Measurements from ENCODE around the gene RNASE9. TPM values are rescaled to one million over a fixed set of nuclear protein-coding genes. Genes with fewer than 3 reads are reported as not detected.
"Not testable (repeated sequence)": the region's sequence is repeated elsewhere in the genome, so short reads cannot be mapped to it uniquely, and the experiment has no call there.

RNASE9 gene
- total RNA-seq, 1 experiment from 2014 or later: not detected

GRCh38 chr14:20578325-20578724 is 17.5 kb upstream of the RNASE9 start:
- DNase-seq (ENCODE audit: low read depth): no peak

DNA sequence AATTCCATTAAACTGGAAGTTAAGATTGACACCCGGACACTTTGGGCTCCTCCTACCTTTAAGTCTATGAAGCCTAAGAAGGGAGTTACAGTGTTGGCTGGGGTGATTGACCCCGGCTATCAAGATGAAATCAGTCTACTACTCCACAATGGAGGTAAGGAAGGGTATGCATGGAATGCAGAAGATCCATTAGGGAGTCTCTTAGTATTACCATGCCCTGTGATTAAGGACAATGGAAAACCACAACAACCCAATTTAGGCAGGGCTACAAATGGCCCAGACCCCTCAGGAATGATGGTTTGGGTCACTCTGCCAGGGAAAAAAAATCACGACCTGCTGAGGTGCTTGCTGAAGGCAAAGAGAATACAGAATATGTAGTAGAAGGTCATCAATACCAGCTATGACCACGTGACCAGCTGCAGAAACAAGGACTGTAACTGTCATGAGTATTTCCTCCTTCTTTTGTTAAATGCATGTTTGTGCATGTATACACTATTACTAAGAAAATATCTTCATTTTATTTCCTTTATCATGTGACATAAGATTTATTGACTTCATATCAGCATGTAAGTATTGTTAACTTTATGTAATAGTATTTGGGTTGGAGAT is 11.6 kb upstream of the RNASE9 start:
- not testable (repeated sequence) for DNase-seq (ENCODE audit: low read depth)

DNA sequence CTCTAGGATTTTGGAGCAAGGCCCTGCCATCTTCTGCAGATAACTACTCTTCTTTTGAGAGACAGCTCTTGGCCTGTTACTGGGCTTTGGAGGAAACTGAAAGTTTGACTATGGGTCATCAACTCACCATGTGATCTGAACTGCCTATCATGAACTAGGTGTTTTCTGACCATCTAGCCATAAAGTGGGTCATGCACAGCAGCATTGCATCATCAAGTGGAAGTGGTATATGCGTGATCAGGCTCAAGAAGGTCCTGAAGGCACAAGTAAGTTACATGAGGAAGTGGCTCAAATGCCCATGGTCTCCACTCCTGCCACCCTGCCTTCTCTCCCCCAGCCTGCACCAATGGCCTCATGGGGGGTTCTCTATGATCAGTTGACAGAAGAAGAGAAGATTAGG is 9.9 kb upstream of the RNASE9 start:
- DNase-seq (ENCODE audit: low read depth): not testable (repeated sequence)

GRCh38 chr14:20569865-20570264 is 9.0 kb upstream of the RNASE9 start:
- DNase-seq (ENCODE audit: low read depth): not testable (repeated sequence)

- DNase-seq (ENCODE audit: low read depth): no peak
Measured at GRCh38 chr14:20569066-20569465, 8.2 kb upstream of the RNASE9 start.

GRCh38 chr14:20568393-20568792 is 7.5 kb upstream of the RNASE9 start:
- no peak for DNase-seq (ENCODE audit: low read depth)

- not testable (repeated sequence) for DNase-seq (ENCODE audit: low read depth)
Measured at GRCh38 chr14:20567199-20567598, 6.4 kb upstream of the RNASE9 start.

DNA sequence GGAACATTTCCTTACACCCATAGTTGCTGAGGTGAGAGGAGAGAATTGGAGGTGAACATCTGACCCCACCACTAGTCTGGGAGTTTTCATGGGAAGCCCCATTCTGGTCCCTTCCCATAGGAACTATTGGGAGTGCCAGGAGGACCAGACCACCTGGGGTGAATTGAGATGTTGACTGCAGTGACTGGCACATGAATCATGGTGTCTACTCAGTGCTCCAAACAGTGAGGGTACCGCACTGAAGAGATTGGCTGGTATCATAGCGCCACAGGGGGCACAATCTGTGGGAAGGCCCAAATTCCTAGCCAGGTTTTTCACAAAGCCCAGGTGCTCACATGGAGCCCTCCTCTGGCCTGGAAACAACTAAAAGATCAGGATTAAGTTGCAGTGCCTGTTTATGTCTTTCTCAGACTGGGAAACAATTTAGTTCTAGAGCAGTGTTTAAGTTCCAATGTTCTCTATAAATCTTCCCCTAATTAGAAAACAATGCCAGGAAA is 3.7 kb upstream of the RNASE9 start:
- no peak for DNase-seq (ENCODE audit: low read depth)

DNA sequence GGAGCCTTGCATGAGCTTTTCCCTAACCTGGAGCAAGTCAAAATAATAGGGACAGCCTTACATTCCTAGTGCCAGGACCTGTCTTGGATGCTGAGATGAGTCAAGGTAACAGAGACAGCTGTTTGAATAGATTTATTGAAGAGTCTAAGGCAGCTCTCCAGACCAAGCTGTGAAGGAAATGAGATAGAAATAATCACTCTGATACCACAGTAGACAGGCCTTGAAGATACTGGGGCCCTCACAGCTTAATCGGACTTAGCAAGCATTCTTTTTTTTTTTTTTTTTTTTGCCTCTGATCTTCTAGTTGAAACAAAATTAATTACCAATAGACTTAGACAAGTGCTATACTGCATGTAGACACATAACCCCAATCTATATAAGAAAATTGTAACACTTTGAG is 3.1 kb upstream of the RNASE9 start:
- no peak for DNase-seq (ENCODE audit: low read depth)

- no peak for DNase-seq (ENCODE audit: low read depth)
Measured at GRCh38 chr14:20559461-20559904, 1.4 kb downstream of the RNASE9 start.

- DNase-seq (ENCODE audit: low read depth): no peak
Measured at GRCh38 chr14:20557212-20557542, 3.7 kb downstream of the RNASE9 start.

- no peak for DNase-seq (ENCODE audit: low read depth)
Measured at GRCh38 chr14:20556500-20557211, 4.2 kb downstream of the RNASE9 start.

DNA sequence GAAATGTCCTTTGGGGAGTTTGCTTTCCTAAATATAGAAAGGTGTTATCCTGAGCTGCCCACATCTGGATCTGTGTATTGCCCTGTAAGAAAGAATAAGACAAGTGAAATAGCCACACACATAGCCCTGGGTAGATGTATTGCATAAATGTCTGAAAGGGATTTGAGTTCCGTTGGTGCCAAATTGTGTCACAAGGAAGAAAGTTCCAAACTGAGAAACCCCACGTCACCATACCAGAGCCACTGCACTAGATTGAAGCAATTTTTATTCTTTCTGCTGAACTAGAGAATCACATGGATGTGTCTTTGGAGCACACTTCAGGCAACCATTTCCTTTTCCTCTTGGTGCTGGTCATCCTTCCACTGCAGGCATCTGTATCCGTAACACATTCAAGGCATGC is 5.0 kb downstream of the RNASE9 start:
- no peak for DNase-seq (ENCODE audit: low read depth)

DNA sequence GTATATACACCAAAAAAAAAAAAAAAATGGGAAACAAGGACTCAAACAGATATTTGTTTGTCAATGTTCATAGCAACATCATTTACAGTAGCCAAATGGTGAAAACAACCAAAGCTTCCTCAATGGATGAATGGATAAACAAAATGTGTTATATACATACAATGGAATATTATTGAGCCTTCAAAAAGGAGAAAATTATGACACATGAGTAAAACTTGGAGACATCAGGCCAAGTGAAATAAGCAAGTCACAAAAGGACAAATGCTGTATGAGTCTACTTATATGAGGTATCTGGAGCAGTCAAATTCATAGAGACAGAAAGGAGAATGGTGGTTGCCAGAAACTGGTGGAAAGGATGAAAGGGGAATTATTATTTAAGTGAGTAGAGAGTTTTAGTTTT is 7.8 kb downstream of the RNASE9 start:
- DNase-seq (ENCODE audit: low read depth): no peak

GRCh38 chr14:20551606-20552005 is 9.2 kb downstream of the RNASE9 start:
- DNase-seq (ENCODE audit: low read depth): no peak

DNA sequence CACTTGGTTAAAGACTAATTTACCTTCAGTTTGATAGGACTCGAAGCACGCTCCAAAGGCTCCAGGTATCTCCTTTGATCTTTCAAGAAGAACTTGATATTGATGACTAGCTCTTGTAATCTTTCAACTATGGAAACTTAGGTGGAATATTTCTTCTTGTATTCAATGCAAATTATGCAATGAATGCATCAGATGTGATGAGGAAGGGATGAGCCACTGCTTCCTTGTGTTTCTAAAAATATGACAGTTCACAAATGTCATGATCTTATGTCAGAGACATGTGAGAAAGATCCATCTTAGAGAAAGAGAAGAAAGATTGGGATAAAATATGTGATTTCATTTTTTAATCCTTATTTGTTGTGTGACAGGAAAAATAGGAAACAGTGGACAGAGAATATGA is 9.9 kb downstream of the RNASE9 start:
- no peak for DNase-seq (ENCODE audit: low read depth)

- no peak for DNase-seq (ENCODE audit: low read depth)
Measured at GRCh38 chr14:20548414-20549158, 12.3 kb downstream of the RNASE9 start.

DNA sequence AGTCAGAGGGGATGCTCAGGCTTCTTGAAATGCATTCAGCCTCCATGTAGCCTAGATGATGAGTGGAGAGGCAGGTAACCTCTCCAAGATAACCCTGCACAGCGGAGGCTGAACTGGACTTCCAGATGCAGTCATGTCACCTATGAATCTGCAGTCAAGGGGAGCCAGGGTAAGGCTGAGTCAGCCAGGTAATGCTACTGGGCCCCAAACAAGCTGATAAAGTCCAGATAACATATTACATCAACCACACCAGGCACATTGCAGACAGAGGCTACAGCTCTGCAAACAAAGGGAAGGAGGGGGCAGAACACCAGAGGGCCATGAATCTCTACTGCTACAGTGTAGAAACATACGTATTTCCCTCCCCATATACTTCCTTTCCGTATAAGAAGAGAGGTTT is 14.0 kb downstream of the RNASE9 start:
- DNase-seq (ENCODE audit: low read depth): no peak

GRCh38 chr14:20539906-20540305 is 20.9 kb downstream of the RNASE9 start:
- DNase-seq (ENCODE audit: low read depth): no peak

DNA sequence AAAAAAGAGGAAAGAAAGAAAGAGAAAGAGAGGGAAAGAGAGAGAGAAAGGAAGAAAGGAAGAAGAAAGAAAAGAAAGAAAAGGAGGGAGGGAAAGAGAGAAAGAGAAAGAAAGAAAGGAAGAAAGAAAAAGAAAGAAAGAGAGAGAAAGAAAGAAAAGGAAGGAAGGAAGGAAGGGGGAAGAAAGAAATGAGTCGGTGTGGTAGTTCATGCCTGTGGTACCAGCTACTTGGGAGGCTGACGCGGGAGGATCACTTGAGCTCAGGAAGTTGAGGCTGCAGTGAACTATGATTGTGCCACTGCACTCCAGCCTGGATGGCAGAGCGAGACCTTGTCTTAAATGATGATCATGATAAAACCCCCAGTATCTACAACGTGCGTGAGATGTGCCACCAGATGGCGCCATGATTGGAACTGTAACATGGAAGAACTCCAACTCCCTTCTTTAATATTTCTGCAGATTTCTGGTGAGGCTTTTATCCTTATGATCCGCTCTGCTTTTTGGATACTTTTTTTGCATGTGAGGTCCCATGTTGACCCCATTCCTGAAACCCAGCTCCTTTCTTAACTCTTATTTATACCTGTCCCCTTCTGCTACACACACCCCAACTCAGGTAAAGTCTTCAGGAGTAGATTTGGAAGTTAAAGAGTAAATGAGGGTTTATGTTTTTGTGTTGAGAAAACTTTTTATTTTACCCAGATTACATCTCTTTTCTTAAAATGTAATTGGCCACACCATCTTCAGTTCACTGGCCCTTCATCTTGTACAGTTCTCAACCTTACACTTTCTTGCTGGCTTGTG is 29.9 kb downstream of the RNASE9 start:
- peak; percentile 64 for DNase-seq (ENCODE audit: low read depth)

- no peak for DNase-seq (ENCODE audit: low read depth)
Measured at GRCh38 chr14:20529806-20530205, 31.0 kb downstream of the RNASE9 start.

- DNase-seq (ENCODE audit: low read depth): no peak
Measured at GRCh38 chr14:20524027-20524426, 36.8 kb downstream of the RNASE9 start.
